MM.1S (cell line): ENCODE results near the gene BMS1.
"Not testable (repeated sequence)": the region's sequence is repeated elsewhere in the genome, so short reads cannot be mapped to it uniquely, and the experiment has no call there.

ENCODE experiments used
- DNase-seq: peaks from one replicate; pipeline ENCODE4 v3.0.0-alpha.2; 2015
- H2AFZ ChIP-seq: fragments of 300-600 bp; sonication (generic); 2 replicates; pipeline ENCODE4 v1.6.0; 2016; ENCODE audit warnings: antibody characterized with exemption, low read length
- H3F3A ChIP-seq: fragments of 300-600 bp; sonication (generic); 2 replicates; pipeline ENCODE4 v1.6.1; 2016; ENCODE audit warnings: mild to moderate bottlenecking, antibody characterized with exemption, low read length, moderate library complexity, mixed read lengths; ENCODE audit not compliant: insufficient read depth
- H3K27ac ChIP-seq: fragments of 300-600 bp; sonication (generic); 2 replicates; pipeline ENCODE4 v1.5.1; 2016; ENCODE audit warnings: mild to moderate bottlenecking, low read length
- H3K27me3 ChIP-seq: fragments of 300-600 bp; sonication (generic); replicated peaks from 2 replicates; pipeline ENCODE4 v1.6.0; 2016; ENCODE audit warnings: low read length; ENCODE audit not compliant: insufficient read depth
- H3K36me3 ChIP-seq: fragments of 300-600 bp; sonication (generic); replicated peaks from 2 replicates; pipeline ENCODE4 v1.6.1; 2016; ENCODE audit warnings: mild to moderate bottlenecking, low read length, mixed read lengths; ENCODE audit not compliant: insufficient read depth
- H3K4me1 ChIP-seq: fragments of 300-600 bp; sonication (generic); 2 replicates; pipeline ENCODE4 v1.6.1; 2016; ENCODE audit warnings: low read length, mixed read lengths
- H3K4me2 ChIP-seq: fragments of 300-600 bp; sonication (generic); 2 replicates; pipeline ENCODE4 v1.6.0; 2016; ENCODE audit warnings: low read depth, low read length
- H3K4me3 ChIP-seq: fragments of 300-600 bp; sonication (generic); 2 replicates; pipeline ENCODE4 v1.5.1; 2016; ENCODE audit warnings: low read length, mixed read lengths
- H3K79me2 ChIP-seq: fragments of 300-600 bp; sonication (generic); 2 replicates; pipeline ENCODE4 v1.6.1; 2016; ENCODE audit warnings: mixed run types, low read length, mixed read lengths
- H3K9ac ChIP-seq: fragments of 300-600 bp; sonication (generic); 2 replicates; pipeline ENCODE4 v1.6.1; 2016; ENCODE audit warnings: low read length, mixed read lengths
- H3K9me2 ChIP-seq: fragments of 300-600 bp; sonication (generic); replicated peaks from 2 replicates; pipeline ENCODE4 v1.6.1; 2016; ENCODE audit warnings: mild to moderate bottlenecking, low read length, mixed read lengths; ENCODE audit not compliant: insufficient read depth
- H3K9me3 ChIP-seq: fragments of 300-600 bp; sonication (generic); replicated peaks from 2 replicates; pipeline ENCODE4 v1.6.1; 2016; ENCODE audit warnings: mild to moderate bottlenecking, low read length, mixed read lengths; ENCODE audit not compliant: insufficient read depth
- H4K20me1 ChIP-seq: fragments of 300-600 bp; sonication (generic); 2 replicates; pipeline ENCODE4 v1.6.1; 2016; ENCODE audit warnings: mild to moderate bottlenecking, low read length, moderate library complexity, mixed read lengths; ENCODE audit not compliant: insufficient read depth
- CTCF ChIP-seq: fragments of 300-600 bp; sonication (generic); IDR thresholded peaks from 2 replicates; pipeline ENCODE4 v1.5.1; 2016; ENCODE audit warnings: antibody characterized with exemption, low read length, mixed read lengths
- EZH2 ChIP-seq: fragments of 300-600 bp; sonication (generic); optimal IDR thresholded peaks from 2 replicates; pipeline ENCODE3; 2017; ENCODE audit warnings: low read depth, mild to moderate bottlenecking, antibody characterized with exemption, low read length, mixed read lengths
- EZH2phosphoT487 ChIP-seq: fragments of 300-600 bp; sonication (generic); IDR thresholded peaks from 2 replicates; pipeline ENCODE4 v1.6.1; 2018; ENCODE audit warnings: antibody characterized with exemption, low read length

The BMS1 gene

DNA sequence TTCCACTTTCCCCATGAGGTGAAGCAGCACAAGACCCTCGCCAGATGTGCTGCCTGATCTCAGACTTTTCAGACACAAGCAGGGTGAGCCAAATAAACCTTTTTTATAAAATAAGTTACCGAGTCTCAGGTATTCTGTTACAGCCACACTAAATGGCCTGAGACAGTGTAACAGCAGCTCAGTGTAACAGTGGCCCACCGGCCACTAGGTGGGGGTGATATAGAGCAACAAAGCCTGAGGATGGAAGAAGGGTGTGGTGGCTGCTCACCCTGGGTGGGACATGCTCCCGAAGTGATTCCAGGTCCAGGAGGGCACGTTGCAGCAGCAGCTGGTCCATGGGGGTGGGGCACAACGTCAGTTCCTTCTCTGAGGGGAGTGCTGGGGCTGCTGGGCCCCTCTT, 44.6 kb downstream of the BMS1 start:
- H3K9me2 ChIP-seq: no peaks in the 10 kb centered on the region
- no peaks in the 10 kb centered on the region for H4K20me1 ChIP-seq
- H3K27me3 ChIP-seq: no peaks in the 10 kb centered on the region
- H3K9ac ChIP-seq: no peak overlapping the region
- no peak overlapping the region for H2AFZ ChIP-seq
- no peaks in the 10 kb centered on the region for H3K79me2 ChIP-seq
- H3K9me3 ChIP-seq: no peaks in the 10 kb centered on the region
- no peaks in the 10 kb centered on the region for H3K4me1 ChIP-seq
- no peak overlapping the region for H3K4me3 ChIP-seq
- DNase-seq: no peak
- no peak overlapping the region for H3K27ac ChIP-seq
- no peak for TF ChIP-seq EZH2
- TF ChIP-seq EZH2phosphoT487: no peak
- no peak for TF ChIP-seq CTCF
- H3F3A ChIP-seq: no peaks in the 10 kb centered on the region
- H3K36me3 ChIP-seq: no peaks in the 10 kb centered on the region; the same call in 1 of the 2 replicates
- no peak overlapping the region for H3K4me2 ChIP-seq

GRCh38 chr10:42828391-42828790, 45.8 kb downstream of the BMS1 start:
- not testable (repeated sequence) for H3K4me2 ChIP-seq, H3K9me3 ChIP-seq, H3K27me3 ChIP-seq, H3K27ac ChIP-seq, H3K9me2 ChIP-seq, H3K9ac ChIP-seq, H3K36me3 ChIP-seq, H3F3A ChIP-seq, H3K79me2 ChIP-seq, DNase-seq, H3K4me1 ChIP-seq, H2AFZ ChIP-seq, H4K20me1 ChIP-seq, H3K4me3 ChIP-seq

GRCh38 chr10:42830237-42830636, 47.6 kb downstream of the BMS1 start:
- Histone ChIP-seq H3K4me2 (no peak overlapping the region), H4K20me1 (no peaks in the 10 kb centered on the region)

More at GRCh38 chr10:42830237-42830636, 47.6 kb downstream of the BMS1 start:
- no peaks in the 10 kb centered on the region for H3K4me1 ChIP-seq
- H3K79me2 ChIP-seq: no peaks in the 10 kb centered on the region
- no peak for TF ChIP-seq EZH2
- no peak for TF ChIP-seq CTCF
- no peak for TF ChIP-seq EZH2phosphoT487
- DNase-seq: no peak
- no peaks in the 10 kb centered on the region for H3K9me2 ChIP-seq
- H3K27ac ChIP-seq: no peak overlapping the region
- H2AFZ ChIP-seq: no peak overlapping the region
- H3K9me3 ChIP-seq: no peaks in the 10 kb centered on the region
- no peak overlapping the region for H3K4me3 ChIP-seq
- H3K36me3 ChIP-seq: no peaks in the 10 kb centered on the region; the same call in 1 of the 2 replicates
- H3F3A ChIP-seq: no peaks in the 10 kb centered on the region
- H3K9ac ChIP-seq: no peak overlapping the region
- no peaks in the 10 kb centered on the region for H3K27me3 ChIP-seq
